Pons (tissue), 1 donor: Measurements from ENCODE around the gene NFIX.

Source experiments
- DNase-seq: peaks from one replicate; pipeline ENCODE4 v3.0.0-alpha.2; 2016; ENCODE audit warnings: low spot score

NFIX gene

DNA sequence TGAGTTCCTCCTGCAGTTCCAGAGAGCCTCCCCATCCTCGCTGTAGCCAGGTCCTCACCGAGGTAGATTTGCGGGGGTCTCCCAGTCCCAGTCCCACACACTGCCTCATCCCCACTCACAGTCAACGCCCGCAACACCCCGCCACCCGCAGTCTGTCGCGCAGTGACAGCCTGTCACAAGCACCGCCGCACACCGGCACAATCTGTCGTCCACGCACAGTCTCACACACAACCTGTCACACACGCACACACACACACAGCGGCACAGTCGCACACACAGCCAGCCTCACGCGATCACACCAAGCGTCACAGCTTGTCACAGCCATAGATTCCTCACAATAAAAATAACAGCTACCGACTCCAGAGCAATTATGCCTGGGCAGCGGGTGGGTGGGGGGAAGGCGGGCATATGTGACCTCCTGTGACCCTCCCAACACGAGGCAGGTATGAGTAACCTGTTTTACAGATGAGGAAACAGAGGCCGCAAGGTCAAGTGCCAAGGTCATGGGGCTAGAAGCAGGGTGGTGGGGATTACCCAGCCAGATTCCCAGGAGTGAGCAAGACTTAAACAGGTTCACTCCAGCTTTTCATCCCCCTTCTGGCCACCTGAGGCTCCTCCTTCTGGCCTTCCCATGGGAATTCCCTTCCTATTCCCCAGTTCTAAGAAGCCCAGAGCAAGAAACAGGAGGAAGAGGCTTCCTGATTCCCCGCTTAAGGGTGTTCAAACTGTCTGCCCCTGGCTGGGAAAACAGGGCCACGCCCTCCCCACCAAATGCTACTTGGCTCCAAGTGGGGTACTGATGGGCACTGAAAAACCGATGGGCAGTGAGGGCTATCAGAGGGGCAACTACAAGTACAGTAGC is 13.9 kb downstream of the NFIX start:
- DNase-seq: no peak

DNA sequence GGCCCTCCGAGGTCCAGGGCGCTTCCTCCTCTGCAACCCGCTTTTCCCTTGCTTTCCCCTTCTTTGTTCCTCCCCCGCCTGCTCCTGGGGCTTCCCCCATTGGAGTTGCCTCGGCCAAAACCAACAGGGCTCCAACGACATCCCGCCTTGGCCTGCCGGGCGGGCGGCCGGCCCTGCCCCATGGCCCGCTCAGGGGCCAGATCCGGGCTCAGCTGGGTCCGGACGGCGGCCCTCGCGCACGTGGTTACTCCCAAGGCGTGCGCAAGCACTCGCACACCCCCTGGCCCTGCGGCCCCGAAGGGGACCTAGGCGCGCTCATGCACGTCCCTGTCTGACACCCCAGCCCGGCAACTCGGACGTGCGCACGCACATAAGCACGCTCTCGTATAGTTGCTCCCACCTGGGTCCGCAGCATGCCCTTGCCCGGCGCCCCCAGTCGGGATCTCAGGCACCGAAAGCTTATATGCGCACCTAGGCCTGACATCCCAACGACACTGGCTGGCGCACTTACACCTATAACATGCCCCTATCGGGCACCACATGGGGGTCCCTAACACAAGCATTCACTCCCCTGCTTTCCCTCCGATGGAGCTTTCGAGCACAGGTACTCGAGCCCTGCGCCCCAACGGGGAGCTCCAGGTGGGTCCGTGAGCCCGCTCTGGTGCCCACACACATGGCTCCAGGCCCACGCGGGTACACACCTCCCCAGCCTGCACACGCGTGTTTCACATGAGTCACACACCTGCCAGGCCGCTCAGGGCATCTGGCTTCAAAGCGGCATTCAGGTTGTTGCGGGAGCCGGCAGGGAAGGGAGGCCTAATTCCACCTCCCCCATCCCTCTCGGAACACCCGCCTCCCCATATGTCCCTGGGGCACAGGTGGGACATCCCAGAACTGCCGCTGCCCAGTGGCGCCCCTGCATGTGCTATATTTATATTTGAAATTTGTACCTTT is 15.0 kb downstream of the NFIX start:
- DNase-seq: no peak

DNA sequence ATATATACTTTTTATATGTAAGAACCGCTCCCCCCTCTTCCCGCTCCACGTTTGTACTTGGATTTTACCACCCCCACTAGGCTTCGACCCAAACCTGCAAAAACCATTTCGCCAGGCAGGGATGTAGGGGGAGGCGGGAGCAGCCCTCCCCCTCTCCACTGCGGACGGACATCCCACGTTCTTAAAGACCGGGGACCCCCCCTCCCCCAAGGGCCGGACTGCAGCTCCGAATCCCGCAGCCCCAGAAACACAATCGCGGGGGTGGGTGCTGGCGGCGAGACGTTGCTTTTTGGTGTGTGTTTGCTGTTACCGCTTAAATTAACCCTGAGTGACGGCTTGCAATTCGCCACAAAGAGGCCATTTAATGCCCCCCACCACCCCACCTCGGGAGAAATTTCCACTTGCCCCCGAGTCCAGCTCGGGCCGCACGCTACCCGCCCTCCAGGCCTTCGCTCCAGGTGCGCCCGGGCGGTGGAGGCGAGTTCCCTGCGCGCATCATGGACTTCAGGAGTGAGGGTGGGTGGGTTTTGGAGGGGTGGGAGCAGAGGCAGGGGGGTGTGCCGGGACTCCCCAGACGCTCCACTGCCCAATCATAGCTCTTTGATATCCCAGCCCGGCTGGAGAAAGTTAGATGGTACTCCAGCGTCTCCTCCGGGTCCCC is 15.8 kb downstream of the NFIX start:
- DNase-seq: no peak

- no peak for DNase-seq
These were observed 16.5 kb downstream of the NFIX start for GRCh38 chr19:13011653-13012389.

DNA sequence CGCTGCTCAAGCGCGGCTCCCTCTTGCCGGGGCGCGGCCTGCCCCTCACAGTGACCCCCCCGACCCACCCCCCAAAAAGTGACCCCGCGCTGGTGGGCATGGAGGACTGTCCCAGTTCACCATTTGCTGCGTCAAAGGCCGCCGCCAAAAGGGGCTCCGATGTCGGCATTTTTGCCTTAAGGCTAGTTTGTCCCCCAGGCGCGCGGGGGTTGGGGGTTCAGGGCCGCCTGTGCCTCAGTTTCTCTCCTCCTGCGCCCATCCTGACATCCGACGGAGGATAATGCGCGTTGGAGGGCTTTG is 17.1 kb downstream of the NFIX start:
- no peak for DNase-seq

- no peak for DNase-seq
These were observed 17.7 kb downstream of the NFIX start for GRCh38 chr19:13012690-13013608.

DNA sequence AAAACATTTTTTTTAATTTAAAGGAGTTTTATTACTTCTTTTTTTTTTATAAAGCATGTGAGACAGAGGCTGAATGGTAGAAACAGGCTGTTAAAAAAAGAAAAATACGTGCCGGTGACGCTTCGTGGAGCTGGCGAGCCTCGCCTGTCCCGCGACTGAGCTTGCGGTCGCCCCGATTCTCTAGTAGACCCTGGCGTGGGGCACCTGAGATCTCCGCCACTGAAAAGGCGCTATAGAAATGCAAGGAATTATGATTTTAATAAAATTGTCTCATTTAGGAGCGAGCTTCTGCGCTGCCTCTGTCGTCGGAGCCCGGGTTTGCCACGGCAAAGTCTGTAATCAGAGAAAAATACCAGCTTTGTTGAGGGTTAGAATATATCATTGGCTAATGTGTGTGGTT is 18.4 kb downstream of the NFIX start:
- DNase-seq: no peak

DNA sequence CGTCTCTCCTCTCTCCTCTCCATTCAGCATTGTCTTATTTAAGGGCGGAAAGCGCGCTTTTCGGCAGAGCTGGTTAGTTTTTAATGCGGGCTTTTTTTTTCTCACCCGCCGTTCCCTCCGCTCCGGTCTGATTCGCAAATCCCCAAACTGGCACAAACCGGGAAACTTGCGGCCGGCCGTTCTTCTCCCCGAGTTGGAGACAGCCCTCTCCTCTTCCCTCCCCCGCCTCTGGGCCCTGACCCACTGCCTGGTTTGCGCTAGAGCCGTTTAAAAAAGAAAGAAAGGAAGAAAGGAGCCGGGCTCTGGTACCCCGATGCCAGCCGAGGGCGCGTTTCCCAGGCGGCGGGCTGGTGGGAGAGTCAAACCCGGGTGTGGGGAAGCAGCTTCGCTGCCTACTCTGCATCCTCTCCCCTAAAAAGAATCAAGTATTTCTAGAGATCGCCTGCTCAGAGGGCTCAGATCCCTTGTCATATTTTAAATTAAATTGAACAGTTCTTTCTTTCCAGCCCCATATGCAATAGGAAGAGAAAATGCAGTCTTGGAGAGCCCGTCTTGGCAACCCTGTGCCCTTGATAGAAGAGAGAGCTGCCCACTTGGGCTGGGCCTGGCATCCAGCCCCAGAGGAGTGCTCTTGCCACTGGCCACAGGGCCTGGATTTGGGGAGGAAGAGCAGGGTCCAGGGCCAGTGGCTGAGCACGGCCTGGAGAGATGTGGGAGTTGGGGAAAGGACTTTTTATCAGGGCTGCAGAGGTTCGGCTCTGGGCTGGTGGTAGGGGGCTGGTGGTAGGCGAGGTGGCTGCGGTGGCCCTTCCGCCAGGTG is 19.0 kb downstream of the NFIX start:
- DNase-seq: no peak

DNA sequence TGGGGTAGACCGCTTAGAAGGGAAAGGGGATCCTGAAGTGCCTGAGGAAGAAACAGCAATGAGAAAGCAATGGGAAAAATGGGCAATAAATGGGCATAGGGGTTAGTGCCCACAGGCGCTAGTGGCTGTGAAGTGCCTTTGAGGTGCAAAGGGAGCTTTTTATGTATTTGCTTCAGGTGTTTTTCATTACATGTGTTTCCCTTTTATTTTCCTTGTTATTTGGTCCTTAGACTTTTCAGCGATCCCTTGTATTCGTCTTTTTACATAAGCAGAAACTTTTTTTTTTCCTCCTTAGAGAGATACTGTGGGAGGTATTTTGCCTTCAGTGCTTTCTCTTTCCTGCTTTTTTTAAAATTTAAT is 19.6 kb downstream of the NFIX start:
- DNase-seq: no peak

- DNase-seq: no peak
These were observed 20.3 kb downstream of the NFIX start for GRCh38 chr19:13015361-13016223.

DNA sequence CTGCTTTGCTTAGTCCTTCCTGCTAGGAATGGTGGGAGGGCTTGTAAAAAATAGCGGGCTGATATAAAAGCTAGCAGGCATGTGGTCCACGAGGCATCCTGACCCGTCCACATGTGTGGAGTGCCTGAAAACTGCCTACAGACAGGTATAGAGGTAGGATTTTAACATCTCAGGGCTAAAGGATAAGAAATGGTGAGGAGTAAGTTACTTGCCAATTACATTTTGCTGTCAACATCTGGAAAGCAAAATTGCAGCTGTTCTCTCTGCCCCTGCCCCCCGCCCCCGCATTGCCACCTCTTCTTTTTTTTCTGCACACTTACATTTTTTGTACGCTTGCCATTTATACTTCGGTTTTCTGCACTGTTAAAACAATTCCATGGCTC is 21.0 kb downstream of the NFIX start:
- no peak for DNase-seq

- no peak for DNase-seq
These were observed 21.5 kb downstream of the NFIX start for GRCh38 chr19:13016628-13017305.

DNA sequence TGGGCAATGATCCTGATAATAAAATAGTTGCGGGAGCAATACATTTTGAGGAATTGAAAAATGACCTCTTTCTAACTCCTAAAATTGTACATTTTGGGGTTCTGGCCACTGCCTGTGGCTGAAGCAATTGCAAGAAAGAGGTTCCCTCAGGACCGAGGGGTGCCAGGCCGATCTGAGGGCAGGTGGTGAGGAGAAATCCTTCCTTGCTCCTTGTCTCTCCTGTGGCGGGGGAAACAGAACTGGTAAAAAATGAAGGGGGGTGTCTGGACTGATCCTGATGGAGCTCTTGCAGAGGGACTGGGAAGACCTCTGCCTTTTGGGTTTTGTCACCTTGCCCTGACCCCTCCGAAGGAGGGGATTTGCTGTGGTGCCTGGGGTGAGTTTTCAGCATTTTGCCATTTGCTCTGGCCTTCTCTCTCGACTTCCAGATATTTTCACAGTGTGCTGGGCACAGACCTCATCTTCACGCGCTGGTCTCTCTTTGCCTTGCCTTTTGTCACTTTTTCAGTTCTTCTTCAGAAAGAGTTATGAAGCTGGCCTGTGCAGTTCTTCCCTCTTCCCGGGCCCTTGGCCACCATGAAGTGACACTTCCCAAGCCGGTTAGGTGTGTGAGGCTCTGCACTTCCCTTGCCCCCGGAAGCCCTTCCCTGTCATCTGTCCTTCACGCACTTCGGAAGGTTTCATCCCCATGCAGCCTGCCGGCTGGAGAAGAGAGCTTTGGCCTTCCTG is 22.2 kb downstream of the NFIX start:
- DNase-seq: no peak

DNA sequence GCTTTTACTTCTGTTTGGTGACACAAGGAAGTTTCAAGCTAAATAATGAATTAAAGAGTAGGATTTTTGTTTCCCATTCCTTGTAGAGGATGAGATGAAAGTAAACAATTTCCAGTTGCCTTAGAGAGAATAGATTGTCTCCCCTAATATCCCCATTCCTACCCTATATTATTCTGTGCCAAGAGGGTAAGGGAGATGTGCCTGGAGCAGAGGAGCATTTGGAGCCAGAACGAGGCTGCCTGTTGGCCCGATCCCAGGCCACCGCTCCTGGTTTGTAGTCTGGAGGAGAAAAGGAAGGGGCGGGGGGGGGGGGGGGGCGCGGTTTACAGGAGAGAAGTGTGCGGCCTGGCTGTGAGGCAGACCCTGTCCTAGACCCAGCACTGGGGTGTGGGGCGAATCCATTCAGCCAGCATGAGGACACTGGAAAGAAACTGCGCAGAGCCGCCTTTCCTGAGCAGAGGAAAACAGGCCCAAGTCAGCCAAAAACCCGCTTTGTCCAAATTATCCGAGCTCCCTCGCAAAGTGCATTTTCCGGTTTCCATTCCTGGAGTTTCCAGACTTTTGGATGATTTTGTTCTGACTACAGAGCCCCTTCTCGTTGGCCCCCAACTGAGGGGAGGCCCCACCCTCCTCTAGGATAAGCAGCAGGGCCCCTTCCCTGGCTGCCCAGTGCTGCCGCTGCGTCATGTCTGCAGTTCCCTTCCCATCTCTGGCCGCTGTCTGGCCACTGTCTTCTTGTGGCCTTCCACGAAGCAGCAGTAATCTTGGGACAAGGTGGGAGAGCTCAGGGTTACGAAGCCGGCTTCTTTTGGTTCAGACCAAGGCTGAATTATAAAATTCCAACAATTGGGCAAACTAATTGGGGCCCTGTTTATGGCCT is 23.0 kb downstream of the NFIX start:
- no peak for DNase-seq

DNA sequence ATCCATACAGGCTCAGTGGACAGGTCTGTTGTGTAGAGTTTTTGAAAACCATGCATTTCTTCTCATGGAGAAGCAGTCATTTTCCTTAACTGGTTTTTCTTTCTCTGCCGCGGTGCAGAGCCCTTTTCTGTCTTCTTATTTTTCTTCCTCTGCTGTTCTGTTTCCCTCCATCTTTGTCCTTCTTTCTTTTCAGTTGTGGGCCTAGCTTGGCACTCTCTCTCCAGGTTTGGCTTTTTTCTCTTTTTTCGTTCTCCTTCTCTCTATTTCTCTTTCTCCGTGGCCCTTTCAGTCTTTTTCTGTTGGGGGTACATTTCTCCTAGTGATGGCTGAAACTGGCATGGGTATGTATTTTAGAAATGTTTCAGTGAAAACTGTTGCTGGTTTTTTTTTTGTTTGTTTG is 24.1 kb downstream of the NFIX start:
- DNase-seq: no peak

DNA sequence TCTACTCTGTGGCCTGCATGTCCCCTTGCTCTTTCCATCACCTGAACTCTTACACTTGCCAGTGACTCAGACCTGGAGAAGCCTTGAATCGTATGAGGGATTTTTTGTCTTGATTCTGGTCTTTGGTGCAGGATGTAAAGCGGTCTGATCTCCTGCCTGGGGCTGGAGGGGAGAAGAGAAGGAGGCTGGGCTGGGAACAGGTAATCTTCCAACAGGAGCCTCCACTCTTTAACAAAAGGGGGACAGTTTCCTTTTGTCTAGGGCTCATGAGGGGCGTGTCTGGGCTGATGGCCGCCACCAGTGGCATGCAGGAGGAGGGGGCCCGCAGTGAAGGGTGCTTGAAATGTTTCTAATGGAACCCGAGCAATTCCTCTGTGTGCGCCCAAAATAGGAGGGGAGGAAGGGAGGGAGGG is 24.7 kb downstream of the NFIX start:
- no peak for DNase-seq
